H1 (cell line): Measurements from ENCODE around the gene PTPN7. TPM values are rescaled to one million over a fixed set of nuclear protein-coding genes. Genes with fewer than 3 reads are reported as not detected.

Experiments used
- CTCF ChIA-PET: fragments of 300-600 bp; sonication (Branson Sonifier 250); formaldehyde crosslinking; loops from one replicate; lab custom pipeline; 2021; ENCODE audit not compliant: partially characterized antibody; lab: Charles Lee
- POLR2A ChIA-PET: fragments of 300-600 bp; sonication (Branson Sonifier 250); formaldehyde crosslinking; loops from one replicate; lab custom pipeline; 2021; ENCODE audit warnings: inconsistent platforms; ENCODE audit not compliant: partially characterized antibody; lab: Charles Lee
- DNase-seq, 2 experiments: peaks; one replicate each; pipeline versions ENCODE4 v3.0.0 to v3.0.0-alpha.2; 2010 to 2022; ENCODE audit warnings: low spot score in 2 of 2, low read depth in 1 of 2, mixed read lengths in 1 of 2
- FAIRE-seq: peaks from 2 replicates; lab custom pipeline; 2011; peaks lifted over from hg19 to GRCh38; lab: Jason Lieb, UNC
- H2AFZ ChIP-seq: 2 replicates; pipeline ENCODE4 v1.8.1; 2012; ENCODE audit warnings: low read length, inconsistent platforms
- H2AK5ac ChIP-seq: 2 replicates; pipeline ENCODE4 v1.6.1; 2013; ENCODE audit warnings: low read depth, low read length
- H2BK120ac ChIP-seq: replicated peaks from 2 replicates; pipeline ENCODE3; 2013; ENCODE audit warnings: low read depth, low read length, inconsistent platforms
- H2BK12ac ChIP-seq: 2 replicates; pipeline ENCODE4 v1.6.1; 2013; ENCODE audit warnings: low read depth, low read length
- H2BK15ac ChIP-seq: 2 replicates; pipeline ENCODE4 v1.6.1; 2013; ENCODE audit warnings: low read length
- H2BK20ac ChIP-seq: 2 replicates; pipeline ENCODE4 v1.6.1; 2013; ENCODE audit warnings: low read length
- H2BK5ac ChIP-seq: 2 replicates; pipeline ENCODE4 v1.6.1; 2013; ENCODE audit warnings: low read depth, low read length
- H3K14ac ChIP-seq: 2 replicates; pipeline ENCODE4 v1.6.1; 2013; ENCODE audit warnings: inconsistent platforms; ENCODE audit not compliant: insufficient read length
- H3K18ac ChIP-seq: 2 replicates; pipeline ENCODE4 v1.6.1; 2013; ENCODE audit warnings: low read length; ENCODE audit errors: extremely low read depth
- H3K23ac ChIP-seq: 2 replicates; pipeline ENCODE4 v1.6.1; 2013; ENCODE audit warnings: inconsistent platforms; ENCODE audit not compliant: insufficient read length
- H3K23me2 ChIP-seq: 2 replicates; pipeline ENCODE4 v1.6.1; 2013; ENCODE audit warnings: low read depth, low read length
- H3K27ac ChIP-seq: 2 replicates; pipeline ENCODE4 v1.6.1; 2011; ENCODE audit warnings: low read depth, low read length, inconsistent platforms
- H3K27me3 ChIP-seq, 4 experiments: replicated peaks in 1 of 4; 1 replicate in 1 of 4; 2 replicates in 3 of 4; pipeline versions ENCODE4 v1.6.1 to v1.8.1; 2011 to 2013; ENCODE audit warnings: low read length in 3 of 4, mild to moderate bottlenecking in 3 of 4, inconsistent platforms in 2 of 4, mixed read lengths in 2 of 4, moderate library complexity in 1 of 4; ENCODE audit not compliant: control insufficient read depth in 3 of 4, insufficient read depth in 3 of 4; ENCODE audit errors: extremely low read depth in 1 of 4
- H3K36me3 ChIP-seq, 4 experiments: 2 replicates each; pipeline versions ENCODE4 v1.6.1 to v1.8.1; 2011 to 2013; ENCODE audit warnings: mild to moderate bottlenecking in 4 of 4, low read length in 3 of 4, moderate library complexity in 2 of 4, control low read depth in 1 of 4, inconsistent platforms in 1 of 4; ENCODE audit not compliant: insufficient read depth in 4 of 4, control insufficient read depth in 2 of 4
- H3K4ac ChIP-seq: replicated peaks from 2 replicates; pipeline ENCODE3; 2013; ENCODE audit warnings: low read length, low read depth, mixed read lengths, inconsistent platforms; ENCODE audit not compliant: insufficient read length
- H3K4me1 ChIP-seq, 4 experiments: replicated peaks in 1 of 4; 1 replicate in 1 of 4; 2 replicates in 3 of 4; pipeline versions ENCODE4 v1.6.1 to v1.8.1; 2011 to 2013; ENCODE audit warnings: low read length in 3 of 4, inconsistent platforms in 2 of 4, mixed read lengths in 1 of 4; ENCODE audit not compliant: insufficient read depth in 4 of 4, control insufficient read depth in 3 of 4
- H3K4me2 ChIP-seq, 2 experiments: 2 replicates each; pipeline versions ENCODE4 v1.6.1 to v1.8.1; 2011 to 2013; ENCODE audit warnings: low read depth in 2 of 2, low read length in 2 of 2, control low read depth in 1 of 2, inconsistent platforms in 1 of 2, mild to moderate bottlenecking in 1 of 2; ENCODE audit not compliant: insufficient read depth in 1 of 2
- H3K4me3 ChIP-seq, 4 experiments: fragments of 200-600, 300-600 bp in 1 of 4; sonication (generic), shearing (Covaris generic), sonication (Bioruptor Twin) in 1 of 4; 2 replicates each; pipeline versions ENCODE4 v1.5.1 to v1.8.1; 2011 to 2016; ENCODE audit warnings: low read length in 4 of 4, low read depth in 3 of 4, control low read depth in 2 of 4, inconsistent platforms in 2 of 4, mild to moderate bottlenecking in 2 of 4, mixed read lengths in 1 of 4, moderate library complexity in 1 of 4; ENCODE audit not compliant: insufficient read depth in 2 of 4; ENCODE audit errors: extremely low read depth in 1 of 4
- H3K56ac ChIP-seq: replicated peaks from 2 replicates; pipeline ENCODE3; 2013; ENCODE audit warnings: low read depth, mild to moderate bottlenecking, mixed read lengths, low read length, inconsistent platforms; ENCODE audit not compliant: insufficient read length
- H3K79me1 ChIP-seq: 2 replicates; pipeline ENCODE4 v1.6.1; 2013; ENCODE audit warnings: low read depth, low read length, control low read depth
- H3K79me2 ChIP-seq, 2 experiments: 2 replicates each; pipeline versions ENCODE4 v1.6.1 to v1.8.1; 2012 to 2013; ENCODE audit warnings: low read length in 2 of 2, mild to moderate bottlenecking in 2 of 2, inconsistent platforms in 1 of 2; ENCODE audit not compliant: insufficient read depth in 2 of 2, control insufficient read depth in 1 of 2
- H3K9ac ChIP-seq, 4 experiments: replicated peaks in 1 of 4; 1 replicate in 1 of 4; 2 replicates in 3 of 4; pipeline versions ENCODE4 v1.6.1 to v1.8.1; 2011 to 2013; ENCODE audit warnings: low read depth in 3 of 4, low read length in 3 of 4, control low read depth in 2 of 4, mild to moderate bottlenecking in 2 of 4, moderate library complexity in 2 of 4, inconsistent platforms in 1 of 4; ENCODE audit errors: extremely low read depth in 1 of 4
- H3K9me3 ChIP-seq, 2 experiments: 2 replicates each; pipeline versions ENCODE4 v1.6.1 to v1.8.1; 2012 to 2013; ENCODE audit warnings: mild to moderate bottlenecking in 2 of 2, moderate library complexity in 2 of 2, control low read depth in 1 of 2, inconsistent platforms in 1 of 2, low read depth in 1 of 2, low read length in 1 of 2, mixed read lengths in 1 of 2; ENCODE audit not compliant: insufficient read depth in 2 of 2
- H4K20me1 ChIP-seq, 2 experiments: replicated peaks in 1 of 2; 2 replicates each; pipeline versions ENCODE3 to v1.8.1; 2011 to 2013; ENCODE audit warnings: inconsistent platforms in 2 of 2, low read length in 2 of 2, mild to moderate bottlenecking in 1 of 2; ENCODE audit not compliant: insufficient read depth in 2 of 2, control insufficient read depth in 1 of 2
- H4K5ac ChIP-seq: 2 replicates; pipeline ENCODE4 v1.6.1; 2013; ENCODE audit warnings: low read length, low read depth, mixed read lengths, inconsistent platforms; ENCODE audit not compliant: insufficient read length
- H4K8ac ChIP-seq: 2 replicates; pipeline ENCODE4 v1.8.0; 2013; ENCODE audit warnings: mild to moderate bottlenecking, moderate library complexity, low read length, inconsistent platforms; ENCODE audit not compliant: insufficient read depth; ENCODE audit errors: extremely low read depth
- H4K91ac ChIP-seq: replicated peaks from 2 replicates; pipeline ENCODE3; 2013; ENCODE audit warnings: low read length, mixed read lengths, inconsistent platforms; ENCODE audit not compliant: insufficient read length
- BCL11A ChIP-seq, 2 experiments: IDR thresholded peaks; one replicate each; pipeline ENCODE4 v1.6.1; 2011; ENCODE audit warnings: low read depth in 2 of 2, low read length in 2 of 2, mild to moderate bottlenecking in 2 of 2
- BRCA1 ChIP-seq: IDR thresholded peaks from 2 replicates; pipeline ENCODE4 v1.6.1; 2012; ENCODE audit warnings: low read depth, low read length, improper control_type of control experiment
- CBX5 ChIP-seq: fragments of 300-800, 300-1000 bp; sonication (generic); IDR thresholded peaks from 2 replicates; pipeline ENCODE4 v1.7.1; 2016; ENCODE audit warnings: antibody characterized with exemption, low read length, low read depth
- CBX8 ChIP-seq: fragments of 300-800, 300-1000 bp; sonication (generic); IDR thresholded peaks from 2 replicates; pipeline ENCODE4 v1.7.1; 2016; ENCODE audit warnings: low read depth, low read length, borderline replicate concordance
- EGR1 ChIP-seq: IDR thresholded peaks from 2 replicates; pipeline ENCODE4 v1.6.1; 2011; ENCODE audit warnings: low read depth, low read length, borderline replicate concordance
- EP300 ChIP-seq, 2 experiments: IDR thresholded peaks; 1 replicate in 1 of 2; 2 replicates in 1 of 2; pipeline ENCODE4 v1.6.1; 2011 to 2012; ENCODE audit warnings: low read depth in 2 of 2, low read length in 2 of 2, mild to moderate bottlenecking in 2 of 2, borderline replicate concordance in 1 of 2, inconsistent platforms in 1 of 2, moderate library complexity in 1 of 2
- EZH2 ChIP-seq: fragments of 200-600 bp; sonication (generic); IDR thresholded peaks from 2 replicates; pipeline ENCODE4 v1.7.1; 2012; ENCODE audit warnings: low read depth, mild to moderate bottlenecking, moderate library complexity, low read length, inconsistent platforms; ENCODE audit not compliant: severe bottlenecking
- RAD21 ChIP-seq, 2 experiments: IDR thresholded peaks in 1 of 2; conservative IDR thresholded peaks in 1 of 2; 2 replicates each; pipeline ENCODE4 v1.6.1; 2011; ENCODE audit warnings: low read depth in 2 of 2, low read length in 2 of 2, improper control_type of control experiment in 1 of 2, inconsistent platforms in 1 of 2, mild to moderate bottlenecking in 1 of 2, moderate library complexity in 1 of 2
- SP2 ChIP-seq: IDR thresholded peaks from 2 replicates; pipeline ENCODE4 v1.6.1; 2012; ENCODE audit warnings: mild to moderate bottlenecking, low read length, inconsistent platforms
- SRF ChIP-seq: IDR thresholded peaks from 2 replicates; pipeline ENCODE4 v1.6.1; 2011; ENCODE audit warnings: mild to moderate bottlenecking, low read depth, low read length, moderate library complexity
- SUZ12 ChIP-seq: fragments of 200-600 bp; sonication (generic); IDR thresholded peaks from 2 replicates; pipeline ENCODE4 v1.6.1; 2012; ENCODE audit warnings: mild to moderate bottlenecking, inconsistent platforms, low read length, moderate library complexity, mixed read lengths
- TAF1 ChIP-seq: IDR thresholded peaks from 2 replicates; pipeline ENCODE4 v1.6.1; 2011; ENCODE audit warnings: mild to moderate bottlenecking, low read depth, low read length
- WGBS, 2 experiments: shearing (Covaris generic) in 1 of 2; methylation state at CpG; one replicate each; pipeline versions ENCODE4 v1.1.6 to v1.1.7; 2013 to 2015; ENCODE audit warnings: low lambda C conversion rate in 2 of 2, mixed read lengths in 2 of 2, inconsistent platforms in 1 of 2, low coverage in 1 of 2, missing lambda C conversion rate in 1 of 2; ENCODE audit not compliant: insufficient replicate concordance in 2 of 2, insufficient coverage in 1 of 2, insufficient read length in 1 of 2; ENCODE audit errors: extremely low coverage in 1 of 2, missing lambda C conversion rate in 1 of 2; 5-methylcytosine and 5-hydroxymethylcytosine counted together
- polyA plus RNA-seq, 7 experiments: library from polyadenylated mRNA; depleted of rRNA in 3 of 7; stranded (reverse) in 5 of 7; unstranded in 2 of 7; fragments of >200 nt in 5 of 7; fragments of 200-250 nt in 2 of 7; gene quantifications; 1 replicate in 5 of 7; 2 replicates in 1 of 7; 4 replicates in 1 of 7; pipeline versions ENCODE4 v1.2.1 to v1.2.3, GENCODE V29; 2011 to 2013; ENCODE audit warnings: missing spikeins in 2 of 7, mixed read lengths in 2 of 7
- total RNA-seq: library from RNA; stranded (reverse); fragmentation: NEBNext Ultra II Directional; extraction: Animal tissue kit (Norgen Biotek cat#: 25700); gene quantifications from 2 replicates; pipeline ENCODE4 v1.2.1, GENCODE V29; 2021

Gene PTPN7
- total and polyA plus RNA-seq, 2 of the 8 experiments (the other 6 are each of a cell fraction or from before 2014, with no cell fraction given): 0.20 TPM; not detected in 1

- FAIRE-seq (no peak), DNase-seq (no peak)
- Histone ChIP-seq H3K4me2 (no peak overlapping the region), H3K18ac (no peak overlapping the region), H2AFZ (no peak overlapping the region; the same call in 1 of the 2 replicates), H3K23ac (no peak overlapping the region), H2BK12ac (no peak overlapping the region), H3K23me2 (peaks cover 5% of the 10 kb centered on the region; the same call in 1 of the 2 replicates), H3K9ac (no peak overlapping the region), H2AK5ac (no peak overlapping the region), H2BK5ac (no peak overlapping the region), H3K27ac (no peak overlapping the region), H3K9me3 (no peaks in the 10 kb centered on the region), H4K20me1 (no peaks in the 10 kb centered on the region), H2BK15ac (no peak overlapping the region), H2BK20ac (no peak overlapping the region), H3K79me2 (no peaks in the 10 kb centered on the region), H3K27me3 (peaks cover 15 to 22% (median 19%) of the 10 kb centered on the region in 4 experiments), H3K36me3 (no peaks in the 10 kb centered on the region), H3K4me3 (no peak overlapping the region), H4K91ac (no peak overlapping the region), H4K5ac (no peak overlapping the region), H4K8ac (no peak overlapping the region), H3K56ac (no peak overlapping the region), H3K4ac (no peak overlapping the region), H3K14ac (no peak overlapping the region), H3K4me1 (peaks cover 0 to 13% (median 3%) of the 10 kb centered on the region in 4 experiments; a peak in 5 of 7 replicates), H3K79me1 (no peaks in the 10 kb centered on the region), H2BK120ac (no peak overlapping the region)
- POLR2A ChIA-PET: interaction anchor here (0.8 kb wide), 1 partner anchor 20 kb away, joined by 3 read pairs; no protein-coding TSS in a partner anchor
- 93% methylated on average over 7 of the region's 7 CpGs; no CpG with 5 or more reads in 1 of the 2 experiments for WGBS, 2 experiments
- CTCF ChIA-PET: interaction anchor here (0.5 to 8.2 kb wide), 50 partner anchors 10 to 1908 kb away, joined by 3 to 107 read pairs (median 4); partner anchors contain the start of genes PPP1R12B and UBE2T
- TF ChIP-seq CBX8: no peak
- no peak for TF ChIP-seq EP300 (IDR thresholded peaks at IDR 0.05; ENCODE audit: borderline replicate concordance in 1 of 2, low read depth in 2 of 2, low read length in 2 of 2)
- no peak for TF ChIP-seq EGR1
- no peak for TF ChIP-seq EZH2
- no peak for TF ChIP-seq BCL11A (IDR thresholded peaks at IDR 0.05; ENCODE audit: low read depth in 2 of 2, low read length in 2 of 2)
- no peak for TF ChIP-seq SRF
- TF ChIP-seq TAF1: no peak
- no peak for TF ChIP-seq SP2
- no peak; a peak in 1 of 4 replicates for TF ChIP-seq RAD21 (IDR thresholded peaks at IDR 0.05 in 1 of 2, conservative IDR thresholded peaks at IDR 0.05 in 1 of 2; ENCODE audit: low read depth in 2 of 2, low read length in 2 of 2)
- TF ChIP-seq SUZ12: no peak
- TF ChIP-seq CBX5: no peak
- no peak for TF ChIP-seq BRCA1
Measured at GRCh38 chr1:202189918-202190715, 29.7 kb upstream of the PTPN7 start.
